ENCODE data around the gene MIPOL1.

DNA sequence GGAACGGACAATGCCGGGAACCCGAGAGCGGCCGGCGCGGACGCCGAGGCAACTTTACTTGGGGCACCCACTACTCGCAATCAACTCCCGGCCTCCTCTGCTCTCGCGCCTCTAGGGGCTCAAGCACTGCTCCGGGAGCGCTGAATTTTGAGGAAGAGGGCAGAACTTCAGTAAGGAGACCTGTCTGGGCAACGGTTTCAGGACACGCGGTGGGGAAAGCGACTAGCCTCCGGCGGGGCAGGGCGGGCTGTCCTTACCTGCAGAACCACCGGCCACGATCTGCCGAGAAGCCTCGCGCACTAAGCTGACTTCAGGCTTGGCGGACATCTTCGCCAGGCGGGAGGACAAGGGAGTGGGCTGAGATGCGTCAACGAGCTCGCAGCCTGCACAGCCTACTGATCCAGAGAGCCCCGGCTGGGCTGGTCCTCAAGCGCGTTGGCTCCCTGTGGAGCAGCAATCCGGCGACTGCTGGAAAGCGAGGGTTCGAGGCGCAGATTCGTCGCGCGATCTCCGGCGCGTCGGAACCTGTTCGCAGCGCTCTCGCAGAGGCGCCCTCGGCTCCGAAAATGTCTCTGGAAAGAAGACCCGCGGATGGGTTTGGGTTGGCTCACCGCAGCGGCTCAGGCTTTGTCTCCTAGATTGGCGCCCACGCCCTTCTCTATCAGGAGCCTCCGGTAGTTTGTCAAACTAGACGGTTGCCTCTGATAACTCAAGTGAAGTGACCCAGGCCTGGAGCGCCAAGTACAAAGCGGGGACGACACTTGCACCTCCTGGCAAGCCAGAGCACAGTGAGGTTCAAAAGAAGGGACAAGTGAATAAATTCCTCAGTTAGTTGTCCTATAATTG lies 25.5 kb upstream of the MIPOL1 start, which contains the start of gene SLC25A21:
- TF ChIP-seq EZH2 (IDR thresholded peaks at IDR 0.05; ENCODE audit: insufficient read depth, poor library complexity, severe bottlenecking) (no peak), EZH2phosphoT487 (IDR thresholded peaks at IDR 0.05; ENCODE audit: insufficient read depth, low read depth) (no peak)
